HG03442 (cell line): ENCODE measurements around the gene ZBTB42.
A peak's percentile ranks its signal among the peaks of the same experiment; 100 is the strongest.

Experiments
- ATAC-seq: cut with Tn5 transposase; IDR thresholded peaks from one replicate; pipeline ENCODE4 v1.9.1; 2021; ENCODE audit warnings: mild to moderate bottlenecking, moderate library complexity; ENCODE audit not compliant: unreplicated experiment

Gene ZBTB42

GRCh38 chr14:104800771-104801519 lies at the start of gene ZBTB42:
Gene ZBTB42 (plus strand): TSS chr14:104801101. CDS start chr14:104801198, 97 bp downstream.
- ATAC-seq, result peak; percentile 33

GRCh38 chr14:104751539-104752422 lies 49.1 kb upstream of the ZBTB42 start:
- ATAC-seq, result no peak

- ATAC-seq, result no peak
Observed at GRCh38 chr14:104752423-104752734, 48.5 kb upstream of the ZBTB42 start.

- ATAC-seq, result peak; percentile 81
Observed at GRCh38 chr14:104752735-104753527, 48.0 kb upstream of the ZBTB42 start, which contains the start of gene SIVA1. Gene SIVA1 (plus strand): TSS chr14:104753147. CDS start chr14:104753202, 55 bp downstream.

GRCh38 chr14:104753528-104754212 lies 47.2 kb upstream of the ZBTB42 start:
- ATAC-seq, result no peak

- no peak for ATAC-seq
Observed at GRCh38 chr14:104754213-104754851, 46.6 kb upstream of the ZBTB42 start.

GRCh38 chr14:104755621-104756020 lies 45.3 kb upstream of the ZBTB42 start:
- ATAC-seq, result no peak

GRCh38 chr14:104756477-104757237 lies 44.2 kb upstream of the ZBTB42 start:
- ATAC-seq, result no peak

- no peak for ATAC-seq
Observed at GRCh38 chr14:104757238-104757585, 43.7 kb upstream of the ZBTB42 start.

- ATAC-seq, result no peak
Observed at GRCh38 chr14:104757681-104758392, 43.1 kb upstream of the ZBTB42 start.

GRCh38 chr14:104758981-104759969 lies 41.6 kb upstream of the ZBTB42 start:
- no peak for ATAC-seq

GRCh38 chr14:104765517-104765916 lies 35.4 kb upstream of the ZBTB42 start:
- no peak for ATAC-seq

GRCh38 chr14:104766256-104766862 lies 34.5 kb upstream of the ZBTB42 start:
- no peak for ATAC-seq

GRCh38 chr14:104766863-104767633 lies 33.9 kb upstream of the ZBTB42 start:
- ATAC-seq, result no peak

- no peak for ATAC-seq
Observed at GRCh38 chr14:104767634-104767918, 33.3 kb upstream of the ZBTB42 start.

- ATAC-seq, result peak; percentile 65
Observed at GRCh38 chr14:104768437-104769323, 32.2 kb upstream of the ZBTB42 start.
